ENCODE results near the gene CLECL1. TPM values are rescaled to one million over a fixed set of nuclear protein-coding genes. Genes with fewer than 3 reads are reported as not detected.

Gene CLECL1
- total RNA-seq, 2 experiments from 2014 or later: 6.0 to 8.5 TPM

DNA sequence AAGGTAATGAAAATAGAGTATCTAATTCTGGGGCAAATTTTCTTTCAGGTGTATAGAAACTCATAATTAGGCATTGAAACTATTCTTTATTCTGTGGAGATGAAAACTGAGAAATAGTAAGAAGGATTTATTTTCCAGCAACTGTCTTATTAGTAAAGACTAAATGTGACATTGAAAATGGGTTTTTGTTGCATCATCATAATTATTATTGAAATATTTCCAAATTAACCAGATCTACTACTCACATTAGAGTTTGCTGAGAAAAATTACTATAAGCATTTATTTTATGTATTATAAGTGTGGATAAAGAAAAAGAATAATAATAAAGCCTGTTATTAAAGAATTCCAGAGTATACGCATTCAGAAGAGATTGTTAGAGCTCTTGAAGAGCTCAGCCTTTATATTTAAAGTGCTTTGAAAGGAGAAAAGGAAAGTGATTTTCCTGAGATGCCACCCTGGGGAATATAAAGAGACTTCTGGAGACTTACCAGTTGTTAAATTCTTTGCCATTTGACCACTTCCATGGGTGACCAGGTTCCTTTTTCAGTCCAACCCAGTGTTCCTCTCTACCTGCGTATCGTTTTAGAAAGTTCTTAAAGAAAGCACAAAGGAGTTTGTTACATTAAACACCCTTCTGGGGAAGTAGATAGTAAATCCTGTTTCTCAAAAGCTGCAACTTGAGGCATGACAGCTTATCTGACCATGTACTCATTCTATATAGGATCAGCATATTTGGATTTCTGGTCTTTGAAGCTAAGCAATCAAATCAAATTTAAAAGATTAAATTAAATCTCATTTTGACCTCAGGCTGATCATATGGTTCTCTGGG, 21.4 kb upstream of the CLECL1 start:
- no peak for TF ChIP-seq CTCF (IDR thresholded peaks at IDR 0.05)
- ATAC-seq (no peak), DNase-seq (no peak)
- CTCF ChIA-PET: interaction anchor here (0.7 to 23.1 kb wide), 9 partner anchors 14 to 120 kb away, joined by 3 to 791 read pairs (median 4); partner anchors contain the start of genes CLEC2B and CLEC2D
- Mint-ChIP-seq H3K4me3 (peak overlapping the region; percentile 97), H3K4me1 (ENCODE audit: low read depth) (peaks cover 57% of the 10 kb centered on the region), H3K36me3 (ENCODE audit: low read depth) (peaks cover 73% of the 10 kb centered on the region), H3K27me3 (no peaks in the 10 kb centered on the region), H3K9me3 (no peaks in the 10 kb centered on the region), H3K27ac (peak overlapping the region; percentile 88)
- POLR2A ChIA-PET: interaction anchor here (0.5 to 14.9 kb wide), 22 partner anchors 6 to 1838 kb away, joined by 3 to 752 read pairs (median 4); partner anchors contain the start of genes CD69, CLEC2B and CLEC2D
- intact Hi-C loops (cut with micrococcal nuclease): no loop called here

GRCh38 chr12:9753498-9753897, 20.6 kb upstream of the CLECL1 start:
- no peak for ATAC-seq
- no peaks in the 10 kb centered on the region for H3K27me3 Mint-ChIP-seq
- DNase-seq: no peak
- H3K9me3 Mint-ChIP-seq: no peaks in the 10 kb centered on the region
- POLR2A ChIA-PET: interaction anchor here (0.5 to 14.9 kb wide), 13 partner anchors 7 to 1839 kb away, joined by 3 to 752 read pairs (median 5); partner anchors contain the start of genes CD69, CLEC2B and CLEC2D
- peak overlapping the region; percentile 88 for H3K27ac Mint-ChIP-seq
- intact Hi-C loops (cut with micrococcal nuclease): no loop called here
- H3K36me3 Mint-ChIP-seq (ENCODE audit: low read depth): peaks cover 65% of the 10 kb centered on the region
- CTCF ChIA-PET: interaction anchor here (0.9 to 23.1 kb wide), 5 partner anchors 13 to 115 kb away, joined by 3 to 791 read pairs (median 9); partner anchors contain the start of gene CLEC2B
- H3K4me3 Mint-ChIP-seq: peak overlapping the region; percentile 97
- no peak for TF ChIP-seq CTCF (IDR thresholded peaks at IDR 0.05)
- peaks cover 60% of the 10 kb centered on the region for H3K4me1 Mint-ChIP-seq (ENCODE audit: low read depth)

- POLR2A ChIA-PET: interaction anchor here (0.6 to 14.9 kb wide), 10 partner anchors 7 to 708 kb away, joined by 3 to 752 read pairs (median 60); partner anchors contain the start of genes CD69, CLEC2B and CLEC2D
Measured at GRCh38 chr12:9753073-9753472, 20.2 kb upstream of the CLECL1 start.

DNA sequence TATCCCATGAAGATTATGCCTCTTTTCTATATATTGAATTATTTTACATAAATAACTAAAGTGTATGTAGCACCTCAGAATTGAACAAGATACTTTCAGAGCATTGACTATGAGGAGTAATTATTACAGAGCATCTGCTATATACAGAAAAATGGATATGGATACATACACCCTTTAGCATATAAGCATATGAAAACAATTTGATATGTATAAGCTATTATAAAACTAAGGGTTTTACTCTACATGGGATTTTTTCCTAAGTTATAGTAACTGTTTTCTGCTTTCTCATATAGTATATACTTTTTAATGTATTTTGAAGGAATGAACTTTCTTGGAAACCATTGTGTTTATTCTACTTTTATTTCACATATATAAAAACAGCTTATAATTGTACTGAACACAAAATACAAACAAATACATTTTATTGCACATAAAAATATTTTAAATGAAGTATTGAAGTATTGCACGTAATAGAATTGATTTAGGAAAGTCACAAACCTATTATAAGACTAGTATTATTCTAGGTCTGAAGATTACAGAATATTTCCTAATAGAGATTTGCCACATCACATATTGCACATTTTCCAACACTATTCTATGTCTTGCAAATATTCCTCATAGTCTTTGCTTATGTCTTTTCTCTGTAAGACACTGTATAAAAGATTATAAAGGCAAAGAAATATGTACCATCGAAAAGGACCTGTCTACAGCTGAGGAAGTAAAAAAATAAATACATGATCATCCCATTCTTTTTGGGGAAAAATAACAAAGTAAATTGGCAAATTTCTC, 19.4 kb upstream of the CLECL1 start:
- Mint-ChIP-seq H3K4me1 (ENCODE audit: low read depth) (peaks cover 60% of the 10 kb centered on the region), H3K4me3 (peak overlapping the region; percentile 97), H3K27ac (peak overlapping the region; percentile 88), H3K36me3 (ENCODE audit: low read depth) (peaks cover 54% of the 10 kb centered on the region), H3K9me3 (no peaks in the 10 kb centered on the region), H3K27me3 (no peaks in the 10 kb centered on the region)
- no peak for TF ChIP-seq CTCF (IDR thresholded peaks at IDR 0.05)
- ChIA-PET POLR2A (interaction anchor here (0.7 to 14.9 kb wide), 11 partner anchors 8 to 802 kb away, joined by 3 to 752 read pairs (median 22); partner anchors contain the start of genes CD69, CLEC2B and CLEC2D), CTCF (interaction anchor here (0.7 to 23.1 kb wide), 9 partner anchors 9 to 118 kb away, joined by 3 to 791 read pairs (median 9); partner anchors contain the start of gene CD69)
- intact Hi-C loops (cut with micrococcal nuclease): no loop called here
- ATAC-seq (no peak), DNase-seq (no peak)

More at GRCh38 chr12:9753073-9753472, 20.2 kb upstream of the CLECL1 start:
- peaks cover 60% of the 10 kb centered on the region for H3K4me1 Mint-ChIP-seq (ENCODE audit: low read depth)
- CTCF ChIA-PET: interaction anchor here (0.9 to 23.1 kb wide), 6 partner anchors 9 to 115 kb away, joined by 3 to 791 read pairs (median 28); partner anchors contain the start of genes CD69 and CLEC2B
- peaks cover 61% of the 10 kb centered on the region for H3K36me3 Mint-ChIP-seq (ENCODE audit: low read depth)
- H3K27ac Mint-ChIP-seq: peak overlapping the region; percentile 88
- intact Hi-C loops (cut with micrococcal nuclease): no loop called here
- DNase-seq: no peak
- ATAC-seq: no peak
- H3K9me3 Mint-ChIP-seq: no peaks in the 10 kb centered on the region
- H3K27me3 Mint-ChIP-seq: no peaks in the 10 kb centered on the region
- peak overlapping the region; percentile 97 for H3K4me3 Mint-ChIP-seq
- no peak for TF ChIP-seq CTCF (IDR thresholded peaks at IDR 0.05)
